OCI-LY1 (cell line): Measurements from ENCODE around the gene CCNT2.
"Not testable (repeated sequence)": the region's sequence is repeated elsewhere in the genome, so short reads cannot be mapped to it uniquely, and the experiment has no call there.

Source experiments
- H2AFZ ChIP-seq: fragments of 200-600 bp; sonication (generic), shearing (Covaris generic); 2 replicates; pipeline ENCODE4 v1.6.0; 2014; ENCODE audit warnings: antibody characterized with exemption, mild to moderate bottlenecking, low read length
- H3F3A ChIP-seq: fragments of 200-600 bp; sonication (generic), shearing (Covaris generic); 2 replicates; pipeline ENCODE4 v1.6.0; 2014; ENCODE audit warnings: mild to moderate bottlenecking, antibody characterized with exemption, low read length, moderate library complexity; ENCODE audit not compliant: insufficient read depth
- H3K27ac ChIP-seq: fragments of 200-600 bp; sonication (generic); 2 replicates; pipeline ENCODE4 v1.5.1; 2014; ENCODE audit warnings: low read length, mixed run types, mild to moderate bottlenecking, low read depth; ENCODE audit not compliant: poor library complexity, severe bottlenecking
- H3K27me3 ChIP-seq: fragments of 200-600 bp; sonication (generic); 2 replicates; pipeline ENCODE4 v1.6.0; 2014; ENCODE audit warnings: antibody characterized with exemption, mild to moderate bottlenecking, low read length, moderate library complexity; ENCODE audit not compliant: insufficient read depth
- H3K36me3 ChIP-seq: fragments of 200-600 bp; sonication (generic); 2 replicates; pipeline ENCODE4 v1.6.1; 2014; ENCODE audit warnings: mild to moderate bottlenecking, antibody characterized with exemption, low read length, moderate library complexity, mixed read lengths; ENCODE audit not compliant: insufficient read depth
- H3K4me1 ChIP-seq: fragments of 200-600 bp; sonication (generic); 2 replicates; pipeline ENCODE4 v1.5.1; 2014; ENCODE audit warnings: mild to moderate bottlenecking, low read length, moderate library complexity; ENCODE audit not compliant: insufficient read depth, severe bottlenecking
- H3K4me2 ChIP-seq: fragments of 200-600 bp; sonication (generic), shearing (Covaris generic); 2 replicates; pipeline ENCODE4 v1.6.1; 2014; ENCODE audit warnings: low read length
- H3K4me3 ChIP-seq: fragments of 200-600 bp; sonication (generic); 2 replicates; pipeline ENCODE4 v1.5.1; 2014; ENCODE audit warnings: low read length, low read depth, mild to moderate bottlenecking, mixed read lengths; ENCODE audit not compliant: poor library complexity, severe bottlenecking
- H3K79me2 ChIP-seq: fragments of 200-600 bp; shearing (Covaris generic); 2 replicates; pipeline ENCODE4 v1.6.1; 2016; ENCODE audit warnings: mixed run types, low read length, mixed read lengths; ENCODE audit not compliant: insufficient read depth
- H3K9ac ChIP-seq: fragments of 200-600 bp; sonication (generic), shearing (Covaris generic); 2 replicates; pipeline ENCODE4 v1.6.1; 2014; ENCODE audit warnings: mild to moderate bottlenecking, low read length, mixed read lengths
- H3K9me2 ChIP-seq: fragments of 200-600 bp; sonication (generic), shearing (Covaris generic); 2 replicates; pipeline ENCODE4 v1.6.1; 2014; ENCODE audit warnings: low read depth, mild to moderate bottlenecking, low read length, mixed read lengths
- H3K9me3 ChIP-seq: fragments of 200-600 bp; shearing (Covaris generic); 2 replicates; pipeline ENCODE4 v1.6.1; 2014; ENCODE audit warnings: low read length, mixed read lengths
- H4K20me1 ChIP-seq: fragments of 200-600 bp; sonication (generic), shearing (Covaris generic); 2 replicates; pipeline ENCODE4 v1.6.0; 2016; ENCODE audit warnings: mild to moderate bottlenecking, low read length; ENCODE audit not compliant: insufficient read depth
- EZH2 ChIP-seq: fragments of 200-600 bp; sonication (generic), shearing (Covaris generic); IDR thresholded peaks from 2 replicates; pipeline ENCODE4 v1.8.0; 2017; ENCODE audit warnings: borderline replicate concordance, mixed run types, mild to moderate bottlenecking, antibody characterized with exemption, low read length, moderate library complexity, mixed read lengths
- TF ChIP-seq, protein P1 (sequence below): fragments of 200-600 bp; sonication (generic), shearing (Covaris generic); IDR thresholded peaks from 2 replicates; pipeline ENCODE4 v1.5.1; 2017; ENCODE audit warnings: mild to moderate bottlenecking, antibody characterized with exemption, low read length, moderate library complexity, mixed read lengths

Gene CCNT2

DNA sequence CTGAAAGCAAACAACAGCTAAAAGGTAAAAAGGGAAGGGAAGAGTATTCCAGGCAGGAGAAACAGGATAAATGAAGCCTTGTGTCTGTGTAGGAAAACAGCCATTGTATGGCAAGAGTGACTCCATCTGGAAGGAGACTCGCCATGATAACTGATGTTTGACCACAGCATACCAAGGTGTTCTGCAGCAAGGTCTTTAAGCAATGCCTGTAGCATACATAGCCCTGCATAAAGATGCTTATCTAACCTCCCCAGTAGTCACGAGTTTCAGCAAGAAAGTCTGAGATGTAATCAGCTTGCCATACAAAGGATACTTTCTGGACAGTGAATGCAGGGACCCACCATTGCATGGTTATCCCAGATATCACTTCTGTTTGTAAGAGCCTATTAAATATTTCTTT is 11.9 kb upstream of the CCNT2 start:
- Histone ChIP-seq H3F3A (no peaks in the 10 kb centered on the region), H3K27ac (no peak overlapping the region), H3K9me3 (no peaks in the 10 kb centered on the region), H3K79me2 (no peaks in the 10 kb centered on the region), H3K9ac (no peak overlapping the region), H3K4me3 (no peak overlapping the region), H3K36me3 (no peaks in the 10 kb centered on the region), H3K9me2 (no peaks in the 10 kb centered on the region), H3K4me1 (no peaks in the 10 kb centered on the region), H4K20me1 (no peaks in the 10 kb centered on the region), H3K27me3 (peaks cover 3% of the 10 kb centered on the region; the same call in 1 of the 2 replicates), H2AFZ (no peak overlapping the region), H3K4me2 (no peak overlapping the region)
- no peak for TF ChIP-seq EZH2
- TF ChIP-seq, protein P1, sequence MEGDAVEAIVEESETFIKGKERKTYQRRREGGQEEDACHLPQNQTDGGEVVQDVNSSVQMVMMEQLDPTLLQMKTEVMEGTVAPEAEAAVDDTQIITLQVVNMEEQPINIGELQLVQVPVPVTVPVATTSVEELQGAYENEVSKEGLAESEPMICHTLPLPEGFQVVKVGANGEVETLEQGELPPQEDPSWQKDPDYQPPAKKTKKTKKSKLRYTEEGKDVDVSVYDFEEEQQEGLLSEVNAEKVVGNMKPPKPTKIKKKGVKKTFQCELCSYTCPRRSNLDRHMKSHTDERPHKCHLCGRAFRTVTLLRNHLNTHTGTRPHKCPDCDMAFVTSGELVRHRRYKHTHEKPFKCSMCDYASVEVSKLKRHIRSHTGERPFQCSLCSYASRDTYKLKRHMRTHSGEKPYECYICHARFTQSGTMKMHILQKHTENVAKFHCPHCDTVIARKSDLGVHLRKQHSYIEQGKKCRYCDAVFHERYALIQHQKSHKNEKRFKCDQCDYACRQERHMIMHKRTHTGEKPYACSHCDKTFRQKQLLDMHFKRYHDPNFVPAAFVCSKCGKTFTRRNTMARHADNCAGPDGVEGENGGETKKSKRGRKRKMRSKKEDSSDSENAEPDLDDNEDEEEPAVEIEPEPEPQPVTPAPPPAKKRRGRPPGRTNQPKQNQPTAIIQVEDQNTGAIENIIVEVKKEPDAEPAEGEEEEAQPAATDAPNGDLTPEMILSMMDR, result no peak

DNA sequence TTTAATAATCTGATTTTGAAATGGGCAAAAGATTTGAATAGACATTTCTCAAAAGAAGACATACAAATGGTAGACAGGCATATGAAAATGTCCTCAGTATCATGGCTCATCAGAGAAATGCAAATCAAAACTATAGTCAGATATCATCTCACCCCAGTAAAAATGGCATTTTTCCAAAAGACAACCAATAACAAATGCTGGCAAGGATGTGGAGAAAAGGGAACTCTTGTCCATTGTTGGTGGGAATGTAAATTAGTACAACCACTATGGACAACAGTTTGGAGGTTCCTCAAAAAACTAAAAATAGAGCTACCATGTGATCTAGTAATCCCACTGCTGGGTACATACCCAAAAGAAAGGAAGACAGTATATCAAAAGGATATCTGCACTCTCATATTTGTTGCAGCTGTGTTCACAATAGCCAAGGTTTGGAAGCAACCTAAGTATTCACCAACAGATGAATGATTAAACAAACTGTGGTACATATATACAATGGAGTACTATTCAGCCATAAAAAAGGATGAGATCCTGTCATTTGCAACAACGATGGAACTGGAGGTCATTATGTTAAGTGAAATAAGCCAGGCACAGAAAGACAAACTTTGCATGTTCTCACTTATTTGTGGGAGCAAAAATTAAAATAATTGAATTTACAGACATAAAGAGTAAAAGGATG is 11.0 kb upstream of the CCNT2 start:
- not testable (repeated sequence) for H3K4me1 ChIP-seq, H3K9me3 ChIP-seq, H3K27me3 ChIP-seq, H3K4me2 ChIP-seq, H3K9ac ChIP-seq, H4K20me1 ChIP-seq, H3K9me2 ChIP-seq, H3K36me3 ChIP-seq, H2AFZ ChIP-seq, H3K4me3 ChIP-seq, H3K27ac ChIP-seq, H3K79me2 ChIP-seq, H3F3A ChIP-seq

DNA sequence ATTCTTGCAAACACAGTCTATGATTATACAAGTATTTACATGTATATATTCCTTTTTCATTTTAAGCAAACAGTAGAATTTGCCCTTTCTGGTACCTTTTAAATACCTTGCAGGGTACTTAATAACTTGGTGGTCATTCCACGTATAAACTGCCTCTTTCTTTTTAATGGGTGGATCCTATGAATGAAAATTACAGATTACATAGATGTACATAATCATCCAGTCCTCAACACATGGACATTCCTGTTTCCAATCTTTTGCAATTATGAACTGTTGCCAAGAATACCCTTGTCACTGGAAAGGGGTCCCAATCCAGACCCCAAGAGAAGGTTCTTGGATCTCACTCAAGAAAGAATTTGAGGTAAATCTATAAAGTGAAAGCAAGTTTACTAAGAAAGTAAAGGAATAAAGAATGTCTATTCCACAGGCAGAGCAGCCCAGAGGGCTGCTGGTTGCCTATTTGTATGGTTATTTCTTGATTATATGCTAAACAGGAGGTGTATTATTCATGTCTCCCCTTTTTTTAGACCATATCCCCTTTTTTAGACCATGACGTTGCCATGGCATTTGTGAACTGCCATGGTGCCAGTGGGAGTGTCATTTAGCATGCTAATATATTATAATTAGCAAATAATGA is 7.7 kb upstream of the CCNT2 start:
- Histone ChIP-seq H3K4me1 (no peaks in the 10 kb centered on the region), H3F3A (no peaks in the 10 kb centered on the region), H3K79me2 (no peaks in the 10 kb centered on the region), H3K4me3 (no peak overlapping the region), H3K27ac (no peak overlapping the region), H3K27me3 (peaks cover 3% of the 10 kb centered on the region; the same call in 1 of the 2 replicates), H3K9me3 (no peaks in the 10 kb centered on the region), H3K9ac (no peak overlapping the region), H3K4me2 (no peak overlapping the region), H3K9me2 (no peaks in the 10 kb centered on the region), H2AFZ (no peak overlapping the region), H4K20me1 (no peaks in the 10 kb centered on the region), H3K36me3 (no peaks in the 10 kb centered on the region)
- TF ChIP-seq, protein P1, result no peak
- TF ChIP-seq EZH2, result no peak

DNA sequence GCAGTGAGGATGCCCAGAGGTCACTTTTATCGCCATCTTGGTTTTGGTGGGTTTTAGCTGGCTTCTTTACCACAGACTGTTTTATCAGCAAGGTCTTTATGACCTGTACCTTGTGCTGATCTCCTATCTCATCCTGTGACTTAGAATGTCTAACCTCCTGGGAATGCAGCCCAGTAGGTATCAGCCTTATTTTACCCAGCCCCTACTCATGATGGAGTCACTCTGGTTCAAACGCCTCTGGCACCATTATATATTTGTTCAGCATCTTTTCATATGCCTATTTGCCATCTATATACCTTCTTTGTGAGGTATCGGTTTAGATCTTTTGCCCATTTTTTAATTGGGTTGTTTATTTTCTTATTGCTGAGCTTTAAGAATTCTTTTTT is 7.2 kb upstream of the CCNT2 start:
- TF ChIP-seq, protein P1, result no peak
- no peak for TF ChIP-seq EZH2
- H3K79me2 ChIP-seq, result no peaks in the 10 kb centered on the region
- no peaks in the 10 kb centered on the region for H3F3A ChIP-seq
- H4K20me1 ChIP-seq, result no peaks in the 10 kb centered on the region
- H3K9me3 ChIP-seq, result no peaks in the 10 kb centered on the region
- peaks cover 3% of the 10 kb centered on the region; the same call in 1 of the 2 replicates for H3K27me3 ChIP-seq
- H3K36me3 ChIP-seq, result no peaks in the 10 kb centered on the region
- H3K27ac ChIP-seq, result no peak overlapping the region
- no peak overlapping the region for H3K4me2 ChIP-seq
- H3K9ac ChIP-seq, result no peak overlapping the region
- no peak overlapping the region for H3K4me3 ChIP-seq
- no peaks in the 10 kb centered on the region for H3K4me1 ChIP-seq
- no peaks in the 10 kb centered on the region for H3K9me2 ChIP-seq
- H2AFZ ChIP-seq, result no peak overlapping the region
